GM18517 (cell line): ENCODE results near the gene CFAP100.

Experiments used
- ATAC-seq: cut with Tn5 transposase; IDR thresholded peaks from one replicate; pipeline ENCODE4 v1.9.1; 2021; ENCODE audit warnings: mild to moderate bottlenecking, moderate library complexity; ENCODE audit not compliant: unreplicated experiment

The CFAP100 gene

DNA sequence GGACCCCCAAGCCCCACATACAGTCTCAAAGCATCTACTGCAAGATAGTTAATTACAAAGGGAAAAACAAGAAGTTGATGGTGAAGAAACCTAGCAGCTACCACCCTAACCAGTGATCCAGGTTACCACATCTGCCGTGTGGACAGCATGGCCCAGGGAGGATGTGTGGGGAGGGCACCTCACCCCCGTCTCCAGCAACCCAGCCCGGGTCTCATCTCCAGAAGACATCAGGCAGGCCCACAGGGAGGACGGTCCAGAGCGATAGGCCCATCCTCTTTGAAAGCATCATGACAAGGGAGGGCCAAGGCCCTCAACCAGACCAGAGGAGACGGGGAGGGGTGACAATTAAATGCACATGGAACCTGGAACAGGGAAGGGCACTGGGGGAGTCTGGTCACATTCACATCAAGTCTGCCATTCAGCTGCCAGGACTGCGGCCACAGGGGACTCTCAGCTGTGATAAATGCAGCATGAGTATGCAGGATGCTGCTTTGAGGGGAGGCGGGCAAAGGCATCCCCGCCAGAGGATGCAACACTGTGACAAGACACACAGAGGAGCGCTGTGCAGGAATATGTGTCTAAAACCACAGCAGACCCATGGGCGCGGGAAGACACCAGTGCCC lies 62.2 kb downstream of the CFAP100 start:
- ATAC-seq = no peak

DNA sequence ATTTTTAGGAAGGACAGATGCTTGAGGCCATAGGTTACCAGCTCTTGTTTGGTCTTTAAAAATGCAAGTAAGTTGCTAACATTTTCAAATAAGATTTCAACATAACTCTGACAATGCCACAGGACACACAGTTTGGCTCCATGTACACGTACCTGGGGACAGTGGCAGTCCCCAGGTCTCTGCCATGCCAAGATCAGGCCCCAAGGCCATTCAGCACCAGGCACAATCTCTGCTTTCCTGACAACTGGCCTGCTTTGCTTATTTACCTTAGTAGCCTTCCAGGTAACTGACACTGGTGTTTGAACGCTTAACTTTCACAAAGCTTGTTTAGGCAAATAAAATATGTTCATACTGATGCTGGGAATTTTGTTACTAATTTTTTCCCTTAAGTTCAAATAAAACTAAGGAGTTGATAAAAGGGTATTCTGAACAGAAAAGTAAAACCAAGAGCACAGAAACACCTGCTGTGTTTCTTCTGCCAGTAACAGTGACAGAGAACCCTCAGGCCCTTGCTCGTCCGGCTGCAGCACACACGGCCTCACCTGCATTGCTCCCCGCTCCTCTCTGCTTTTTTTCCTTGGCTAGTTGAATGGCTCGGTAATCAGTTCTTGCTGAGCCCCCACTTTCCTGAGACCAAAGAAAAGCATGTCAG lies 64.5 kb downstream of the CFAP100 start:
- ATAC-seq = no peak

DNA sequence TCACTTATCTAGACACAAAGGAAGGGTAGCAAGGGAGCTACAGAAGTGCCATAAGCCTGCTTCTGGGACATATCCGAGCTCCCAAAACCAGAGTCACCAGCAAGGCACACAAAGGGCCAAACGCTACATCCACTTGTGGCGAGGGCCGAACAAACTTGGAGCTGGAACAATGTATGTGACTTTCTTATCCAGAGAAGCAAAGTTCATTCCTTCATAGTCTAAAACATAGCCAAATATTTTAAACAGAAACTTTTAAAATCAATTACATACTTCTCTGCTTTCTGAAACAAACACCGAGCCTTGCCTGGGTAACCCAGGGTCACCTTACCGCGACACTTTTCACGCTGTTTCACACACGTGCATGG lies 65.0 kb downstream of the CFAP100 start:
- no peak for ATAC-seq

DNA sequence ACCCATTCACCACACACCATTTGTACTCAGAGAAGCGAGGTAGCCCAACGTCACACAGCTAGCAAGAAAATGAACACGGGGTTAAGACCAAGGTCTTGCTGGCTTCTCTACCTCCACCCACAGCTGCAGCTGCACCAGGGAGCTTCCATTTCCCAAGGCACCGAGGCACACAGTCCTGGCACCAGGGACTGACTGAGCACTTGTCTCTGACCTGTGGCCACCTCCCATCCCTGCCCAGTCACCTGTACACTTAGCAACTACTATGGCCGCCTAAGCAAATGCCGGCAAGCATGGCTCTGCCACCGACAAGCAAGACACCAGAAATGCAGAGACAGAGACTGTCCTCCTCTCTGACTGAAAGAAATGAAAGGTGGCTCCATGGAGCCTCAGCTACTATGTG lies 65.7 kb downstream of the CFAP100 start:
- ATAC-seq = no peak

DNA sequence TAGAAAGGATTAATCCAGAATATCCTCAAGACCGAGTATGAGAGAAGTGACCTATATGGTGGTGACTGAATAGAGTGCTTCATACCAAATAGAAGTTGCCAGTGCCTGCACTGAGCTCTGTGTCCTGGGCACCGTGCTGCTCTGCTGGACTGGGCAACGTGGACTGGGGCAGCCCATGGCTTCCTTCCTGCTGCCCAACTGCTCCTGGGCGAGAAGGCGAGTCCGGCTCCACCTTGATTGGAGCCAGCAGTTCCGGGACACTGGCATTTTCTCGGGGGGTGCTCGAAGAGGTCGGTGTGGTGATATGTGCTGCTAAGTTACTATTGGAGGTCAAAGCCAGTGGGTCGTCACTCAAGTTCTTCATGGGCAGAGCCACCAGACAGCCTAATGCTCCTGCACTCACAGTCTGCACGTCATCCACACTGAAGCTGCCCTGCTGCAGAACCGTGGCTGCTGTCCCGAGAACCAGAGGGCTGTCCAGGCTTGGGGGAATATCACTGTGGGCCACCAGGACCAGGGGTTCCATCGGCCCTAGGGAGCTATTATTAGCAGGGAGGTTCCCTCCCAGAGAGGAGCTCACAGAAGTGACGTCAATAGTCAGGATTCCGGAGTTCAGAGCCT lies 66.9 kb downstream of the CFAP100 start:
- no peak for ATAC-seq

DNA sequence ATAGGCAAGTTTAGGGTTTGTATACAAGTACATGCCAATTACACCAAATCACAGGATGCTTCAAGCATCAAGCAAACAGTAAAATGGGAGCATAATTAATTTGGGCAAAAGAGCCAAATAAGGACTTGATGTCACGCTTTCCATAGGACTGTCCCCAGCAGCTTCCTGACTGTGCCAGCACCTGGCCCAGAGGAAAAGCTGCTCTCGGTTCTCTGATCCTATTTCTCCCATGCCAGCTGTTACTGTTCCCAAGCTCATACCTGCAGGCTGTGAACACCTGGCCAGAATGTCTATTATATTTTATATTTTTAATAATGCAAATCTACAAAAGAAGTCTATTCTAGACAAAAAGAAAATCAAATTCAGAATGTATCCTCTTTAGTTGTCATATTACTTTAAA lies 68.8 kb downstream of the CFAP100 start:
- ATAC-seq = no peak

DNA sequence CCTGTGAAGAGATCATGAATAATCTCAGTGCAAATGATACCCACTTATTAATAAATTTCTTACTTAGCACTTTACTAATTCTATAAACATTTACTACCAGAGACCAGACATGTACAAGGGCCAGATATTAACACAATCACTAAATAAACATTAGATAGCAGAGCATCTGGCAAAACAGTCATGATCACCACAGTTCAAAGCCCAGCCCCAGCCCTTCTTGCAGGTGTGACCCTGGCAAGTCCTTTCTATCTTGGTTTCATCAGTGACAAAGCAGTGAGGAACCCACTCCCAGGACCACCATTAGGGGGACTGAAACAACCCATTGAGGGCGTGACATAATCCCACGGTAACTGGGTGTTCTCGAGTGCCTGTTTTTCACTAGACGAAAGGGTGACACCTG lies 69.4 kb downstream of the CFAP100 start:
- no peak for ATAC-seq

DNA sequence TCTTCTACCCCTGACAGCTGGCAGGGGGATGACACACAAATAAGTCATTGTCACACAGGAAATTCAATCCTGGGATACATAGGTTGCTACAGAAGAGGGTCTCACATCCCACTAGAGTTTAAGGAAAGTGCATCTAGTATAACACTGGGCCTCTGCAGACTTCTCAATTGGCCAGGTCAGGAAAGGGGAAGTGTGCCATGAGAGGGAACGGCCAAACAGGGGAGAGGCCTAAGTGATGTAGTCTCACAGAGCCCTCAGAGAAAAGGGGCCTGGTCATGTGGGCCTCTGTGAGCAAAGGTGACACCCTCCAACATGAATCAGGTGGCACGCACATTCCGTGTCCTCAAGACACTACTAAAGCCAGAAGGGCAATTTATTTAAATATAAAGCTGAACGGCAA lies 69.8 kb downstream of the CFAP100 start:
- ATAC-seq = no peak

DNA sequence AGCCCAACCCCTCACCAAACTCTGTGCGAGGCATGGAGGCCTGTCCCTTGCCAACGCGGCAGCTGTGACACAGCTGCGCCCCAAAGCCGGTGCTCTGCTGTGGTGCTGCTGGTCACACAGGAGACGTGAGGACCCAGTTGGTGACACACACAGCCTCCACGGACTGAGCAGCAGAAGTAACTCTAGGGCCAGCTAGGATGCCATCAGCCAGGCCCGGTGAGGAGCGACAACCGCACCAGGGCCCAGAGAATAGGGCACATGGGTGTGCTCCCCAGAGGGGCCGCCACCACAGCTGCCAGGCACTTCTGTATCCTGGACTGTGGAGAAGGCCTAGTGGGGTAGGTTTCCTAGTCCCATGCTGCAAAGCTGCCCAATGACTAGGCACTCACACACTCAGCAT lies 70.3 kb downstream of the CFAP100 start:
- ATAC-seq = no peak

DNA sequence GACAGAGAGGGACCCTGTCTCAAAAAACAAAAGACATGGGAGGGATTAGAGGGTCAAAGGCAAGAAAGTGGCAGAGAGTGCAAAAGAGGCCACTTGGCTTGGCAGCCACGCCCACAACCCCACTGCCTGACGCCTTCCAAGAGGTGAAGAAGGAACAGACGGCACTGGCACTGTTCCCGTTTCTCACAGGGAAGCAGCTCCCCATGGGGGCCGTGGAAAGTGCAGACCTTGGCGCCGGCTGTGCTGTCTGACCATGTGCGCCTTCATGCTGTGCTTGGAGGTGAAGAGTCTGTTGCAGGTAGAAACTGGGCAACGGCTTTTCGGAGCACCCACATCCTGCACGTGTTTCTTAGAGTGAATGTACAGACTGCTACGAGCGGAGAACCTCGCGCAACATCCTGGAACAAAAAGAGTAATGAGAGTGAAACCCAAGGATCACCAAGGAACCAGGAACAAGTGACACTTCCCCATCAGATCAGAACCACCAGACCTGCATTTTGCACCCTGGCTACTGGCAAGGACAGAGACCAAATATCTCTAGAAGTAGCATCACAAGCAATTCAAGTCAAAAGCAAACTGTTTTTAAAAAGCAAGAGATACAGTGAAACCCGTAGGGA lies 71.3 kb downstream of the CFAP100 start:
- no peak for ATAC-seq

DNA sequence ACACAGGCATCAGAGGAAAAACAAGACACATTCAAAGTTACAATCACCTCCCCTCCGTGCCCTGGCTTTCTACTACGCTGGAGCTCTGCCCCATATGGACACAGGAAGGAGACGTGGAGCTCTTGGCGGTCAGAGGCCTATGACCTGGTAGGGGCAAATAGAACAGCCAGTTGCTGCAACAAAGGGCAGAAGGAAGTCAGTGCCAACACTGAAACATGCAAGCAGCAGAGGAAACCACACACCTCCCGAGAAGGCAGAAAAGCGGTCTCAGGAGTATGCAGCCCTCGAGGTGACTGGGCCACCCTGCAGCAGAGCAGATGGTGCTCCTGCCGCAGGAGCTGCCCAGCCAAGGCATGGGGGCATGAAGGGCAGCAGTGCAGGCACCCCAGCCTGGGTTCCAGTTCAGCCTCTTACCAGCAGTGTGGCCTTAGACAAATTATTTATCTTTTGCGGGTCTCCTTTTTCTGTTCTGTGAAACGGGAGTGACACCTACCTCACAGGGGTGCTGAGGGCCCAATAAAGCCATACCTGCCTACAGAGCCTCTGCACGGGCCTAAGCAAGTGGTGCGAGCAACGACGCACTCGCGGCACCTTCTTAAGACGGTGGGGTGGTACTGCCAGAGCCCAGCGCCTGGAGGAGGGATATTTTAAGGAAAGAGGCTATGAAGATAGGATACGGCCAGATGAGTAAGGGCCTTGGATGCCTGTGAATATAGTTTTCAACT lies 72.3 kb downstream of the CFAP100 start:
- no peak for ATAC-seq

DNA sequence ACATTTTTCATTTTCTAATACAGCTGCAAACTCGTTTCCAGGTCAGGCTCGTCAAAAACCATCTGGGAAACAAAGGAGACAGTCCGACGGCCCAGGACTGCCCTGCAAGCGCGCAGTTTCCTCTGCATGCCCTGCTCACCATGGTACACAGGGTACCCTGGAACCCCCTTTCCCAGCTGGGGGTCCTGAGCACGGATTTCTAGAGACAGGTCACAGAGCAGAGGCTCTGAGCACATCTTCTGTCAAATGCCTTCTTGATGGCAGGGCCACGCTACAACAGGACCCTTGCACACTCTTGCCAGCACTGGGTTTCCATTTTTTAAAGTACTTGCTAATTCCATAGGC lies 72.9 kb downstream of the CFAP100 start:
- ATAC-seq = no peak

DNA sequence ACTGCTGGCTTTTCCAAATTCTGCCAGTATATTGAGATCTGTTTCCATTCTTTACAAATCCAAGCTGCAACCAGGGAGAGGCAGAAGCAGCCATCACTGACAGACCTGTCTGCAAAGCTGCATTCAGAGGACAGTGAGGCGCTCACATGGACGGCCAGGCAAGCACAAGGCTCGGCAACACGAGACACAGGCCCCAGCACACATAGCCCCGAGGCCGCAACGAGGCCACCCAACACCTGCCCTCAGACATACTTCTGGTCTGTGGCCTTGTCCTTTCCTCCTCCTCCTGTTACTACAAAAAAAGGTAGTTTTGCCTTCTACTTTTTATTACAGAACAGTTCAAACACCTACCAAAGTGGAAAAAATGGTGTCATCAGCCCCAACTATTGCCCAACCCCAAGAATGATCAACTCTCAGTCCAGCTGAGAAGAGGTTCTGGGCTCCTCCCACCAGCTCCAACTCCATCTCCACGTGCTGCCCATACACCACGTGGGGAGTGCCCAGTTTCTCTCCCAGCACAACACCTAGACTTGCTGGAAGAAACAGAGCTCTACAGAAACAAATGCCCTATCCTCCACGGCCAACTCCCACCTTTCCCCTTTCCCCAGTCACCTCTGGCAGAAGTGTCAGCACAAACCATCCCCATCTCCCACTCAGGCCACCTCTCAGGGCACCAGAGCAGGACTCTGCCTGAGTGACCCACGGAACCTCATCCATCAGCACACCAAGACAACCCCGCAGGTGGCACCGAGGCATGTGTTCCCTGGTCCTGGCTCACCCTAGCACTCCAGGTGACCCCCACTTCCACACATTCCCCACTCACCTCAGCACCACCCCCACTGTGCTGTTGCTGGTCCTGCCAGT lies 73.6 kb downstream of the CFAP100 start:
- ATAC-seq = no peak

DNA sequence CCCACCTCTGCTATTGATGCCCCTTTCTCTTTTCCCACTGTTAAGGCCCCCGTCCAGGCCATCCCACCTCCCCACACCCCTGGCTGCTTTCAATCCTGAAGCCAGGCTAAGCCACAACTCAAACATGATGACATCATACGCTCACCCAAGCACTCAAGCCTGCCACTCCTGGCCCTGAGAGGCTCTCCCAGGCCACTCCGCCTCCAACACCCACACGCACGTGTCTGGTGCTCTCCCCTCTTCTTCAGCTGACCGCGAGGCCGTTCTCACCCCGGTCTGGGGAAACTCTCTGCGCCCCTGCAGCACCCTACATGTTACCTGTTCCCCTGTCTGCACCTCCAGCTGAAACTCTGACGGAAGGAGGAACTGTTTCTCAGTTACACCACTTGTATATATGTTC lies 74.8 kb downstream of the CFAP100 start:
- ATAC-seq = no peak

DNA sequence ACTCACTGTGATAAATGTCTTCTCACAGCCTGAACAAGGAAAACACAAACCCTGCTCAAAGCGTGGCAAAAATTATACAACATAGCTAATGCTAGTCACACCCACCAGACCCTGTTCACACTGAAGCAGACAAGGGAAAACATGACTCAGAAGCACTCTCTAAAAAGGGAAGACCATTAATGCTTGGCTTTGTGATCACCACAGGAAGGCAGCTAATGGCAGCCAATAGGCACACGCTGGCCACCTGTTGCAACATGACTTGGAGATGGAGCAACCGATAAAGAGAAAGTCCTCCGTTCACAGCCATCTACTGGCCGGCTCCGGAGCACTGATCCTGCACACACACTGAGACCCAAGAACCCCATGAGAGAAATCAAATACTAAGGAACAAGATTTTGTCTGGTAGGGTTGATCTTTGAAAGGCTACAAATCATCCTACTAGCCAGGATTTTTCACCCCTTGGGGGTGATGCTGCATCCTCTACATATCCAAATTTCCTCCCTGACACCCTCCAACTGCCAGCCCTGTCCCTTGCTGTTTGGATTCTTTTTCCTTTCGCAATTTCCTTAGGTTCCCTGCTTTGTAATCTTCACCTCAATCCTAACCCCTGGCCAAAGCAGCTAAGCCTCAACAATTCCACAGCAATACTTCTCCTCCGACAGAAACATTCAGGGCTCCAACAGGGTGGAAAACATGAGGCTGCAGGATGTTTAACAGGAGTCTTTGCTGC lies 77.7 kb downstream of the CFAP100 start:
- no peak for ATAC-seq

DNA sequence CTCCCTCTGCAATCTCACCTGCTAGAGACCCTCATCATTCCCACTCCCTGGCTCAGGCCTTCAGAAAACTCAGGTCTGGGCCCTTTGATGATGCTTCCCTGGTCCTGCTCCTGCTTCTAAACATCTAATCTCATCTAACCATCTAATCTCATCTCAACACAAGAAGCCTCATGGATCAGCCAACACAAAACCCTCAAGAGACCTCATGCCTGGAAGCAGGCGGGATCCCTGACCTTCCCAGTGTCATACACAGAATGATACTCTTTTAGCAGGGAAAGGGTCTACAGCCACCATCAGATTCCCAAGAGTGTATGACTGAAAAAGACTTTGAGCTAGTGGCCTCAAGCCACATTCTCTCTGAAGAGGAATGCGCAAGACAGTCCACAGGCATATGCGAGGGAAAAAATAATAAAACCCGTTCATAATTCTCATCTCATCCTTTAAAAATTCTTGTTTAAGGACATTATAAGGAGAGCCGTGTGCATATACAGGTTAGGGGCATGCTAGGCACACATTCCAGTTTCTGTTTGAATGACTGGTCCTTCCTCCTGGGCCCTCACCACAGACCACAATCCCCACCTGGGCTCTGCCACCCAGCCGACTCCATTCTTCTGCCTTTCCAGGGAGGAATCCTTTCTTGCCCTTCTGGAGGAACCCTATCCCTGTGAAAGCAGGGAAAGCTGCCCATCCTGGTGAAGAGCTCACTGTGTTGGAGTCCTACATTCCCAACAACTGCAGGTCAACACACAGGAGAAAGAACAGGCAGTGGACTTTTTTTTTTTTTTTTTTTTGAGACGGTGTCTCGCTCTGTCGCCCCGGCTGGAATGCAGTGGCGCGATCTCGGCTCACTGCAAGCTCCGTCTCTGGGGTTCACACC lies 78.8 kb downstream of the CFAP100 start:
- ATAC-seq = no peak

DNA sequence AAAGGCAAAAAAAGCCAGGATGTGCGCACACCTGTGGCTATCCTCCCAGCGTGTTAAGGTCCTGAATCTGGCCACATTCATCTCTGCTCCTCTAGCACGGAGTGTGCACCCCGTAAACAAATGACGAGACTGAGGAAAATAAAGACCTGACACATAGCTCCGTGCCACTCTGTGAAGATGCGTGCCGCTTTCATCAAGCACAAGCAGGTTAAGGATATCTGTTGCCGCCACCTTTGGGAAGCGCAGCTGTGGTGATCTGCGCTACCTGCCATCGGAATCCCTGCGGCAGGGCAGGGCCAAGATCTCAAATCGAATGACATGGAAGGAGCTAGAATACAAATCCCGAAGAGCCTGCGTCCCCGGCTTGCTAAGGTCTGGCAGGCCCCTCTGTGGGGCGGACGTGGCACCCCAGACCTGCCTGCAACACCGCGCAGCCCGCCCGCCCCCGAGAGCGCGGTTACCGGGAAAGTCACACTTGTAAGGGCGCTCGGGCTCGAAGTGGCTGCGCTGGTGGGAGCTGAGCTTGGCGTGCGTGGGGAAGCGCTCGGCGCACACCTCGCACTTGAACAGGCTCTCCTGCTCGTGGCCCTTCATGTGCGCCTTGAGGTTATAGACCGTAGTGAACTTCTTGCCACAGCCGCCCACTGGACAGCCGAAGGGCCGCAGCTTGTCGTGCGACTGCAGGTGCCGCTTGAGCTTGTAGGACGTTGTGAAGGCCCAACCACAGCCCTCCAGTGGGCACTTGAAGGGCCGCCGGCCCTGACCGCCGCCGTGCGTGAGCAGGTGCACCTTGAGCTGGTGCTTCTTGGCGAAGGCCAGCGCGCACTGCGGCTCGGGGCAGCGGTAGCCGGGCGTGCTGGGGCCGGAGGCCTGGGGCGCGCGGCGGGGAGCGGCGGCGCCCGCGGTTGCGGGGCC lies 80.0 kb downstream of the CFAP100 start:
- peak; percentile 27 for ATAC-seq
